Neural progenitor cell (in vitro differentiated cells): ENCODE results near the gene CCDC60. TPM values are rescaled to one million over a fixed set of nuclear protein-coding genes. Genes with fewer than 3 reads are reported as not detected.

Source experiments
- DNase-seq: peaks from one replicate; pipeline ENCODE4 v3.0.0-alpha.2; 2016; ENCODE audit warnings: low spot score
- H2AFZ ChIP-seq: fragments of 200-600 bp; sonication (generic); replicated peaks from 2 replicates; pipeline ENCODE4 v1.6.1; 2016; ENCODE audit warnings: antibody characterized with exemption
- H3F3A ChIP-seq: fragments of 200-600 bp; sonication (generic); 2 replicates; pipeline ENCODE4 v1.6.1; 2016; ENCODE audit warnings: antibody characterized with exemption, low read depth
- H3K27ac ChIP-seq: fragments of 200-600 bp; sonication (generic); 2 replicates; pipeline ENCODE4 v1.5.1; 2016; ENCODE audit warnings: mild to moderate bottlenecking
- H3K27me3 ChIP-seq: fragments of 200-600 bp; sonication (generic); 2 replicates; pipeline ENCODE4 v1.6.1; 2016; ENCODE audit warnings: mild to moderate bottlenecking, moderate library complexity
- H3K36me3 ChIP-seq: fragments of 200-600 bp; sonication (generic); 2 replicates; pipeline ENCODE4 v1.5.1; 2016
- H3K4me1 ChIP-seq: fragments of 200-600 bp; sonication (generic); 2 replicates; pipeline ENCODE4 v1.6.1; 2016; ENCODE audit warnings: mixed run types
- H3K4me2 ChIP-seq: fragments of 200-600 bp; sonication (generic); 2 replicates; pipeline ENCODE4 v1.6.1; 2016
- H3K4me3 ChIP-seq: fragments of 200-600 bp; sonication (generic); 2 replicates; pipeline ENCODE4 v1.5.1; 2016
- H3K79me2 ChIP-seq: fragments of 200-600 bp; sonication (generic); 2 replicates; pipeline ENCODE4 v1.6.1; 2016; ENCODE audit warnings: low read depth
- H3K9ac ChIP-seq: fragments of 200-600 bp; sonication (generic); 2 replicates; pipeline ENCODE4 v1.6.1; 2016
- H3K9me3 ChIP-seq: fragments of 200-600 bp; sonication (generic); 2 replicates; pipeline ENCODE4 v1.5.1; 2016; ENCODE audit warnings: low read depth
- H4K20me1 ChIP-seq: fragments of 200-600 bp; sonication (generic); 2 replicates; pipeline ENCODE4 v1.6.1; 2016; ENCODE audit warnings: low read depth
- H3K27ac Mint-ChIP-seq: 3 replicates; pipeline ENCODE4 v1.8.0; 2021; ENCODE audit warnings: mixed read lengths
- H3K27me3 Mint-ChIP-seq: 2 replicates; pipeline ENCODE4 v1.8.0; 2022; ENCODE audit warnings: low read depth, mild to moderate bottlenecking, inconsistent platforms, moderate library complexity, mixed read lengths; ENCODE audit not compliant: insufficient read depth
- H3K36me3 Mint-ChIP-seq: 3 replicates; pipeline ENCODE4 v1.8.0; 2021; ENCODE audit warnings: mixed read lengths
- H3K4me1 Mint-ChIP-seq: 3 replicates; pipeline ENCODE4 v1.8.0; 2021; ENCODE audit warnings: mixed read lengths
- H3K4me3 Mint-ChIP-seq: 3 replicates; pipeline ENCODE4 v1.8.0; 2021; ENCODE audit warnings: mild to moderate bottlenecking, moderate library complexity, mixed read lengths
- H3K9me3 Mint-ChIP-seq: 3 replicates; pipeline ENCODE4 v1.8.0; 2020; ENCODE audit warnings: mixed read lengths
- EZH2 ChIP-seq: fragments of 200-600 bp; sonication (generic); IDR thresholded peaks from 2 replicates; pipeline ENCODE4 v1.6.1; 2017; ENCODE audit warnings: antibody characterized with exemption, mild to moderate bottlenecking, moderate library complexity
- EZH2phosphoT487 ChIP-seq: fragments of 200-600 bp; sonication (generic); IDR thresholded peaks from 2 replicates; pipeline ENCODE4 v1.6.1; 2017; ENCODE audit warnings: antibody characterized with exemption
- total RNA-seq: library from RNA; depleted of rRNA; stranded (reverse); fragments of >200 nt; gene quantifications from 2 replicates; pipeline ENCODE4 v1.2.3, GENCODE V29; 2015; ENCODE audit warnings: low replicate concordance
- TF ChIP-seq, protein P1 (sequence below): fragments of 200-600 bp; sonication (generic); IDR thresholded peaks from 2 replicates; pipeline ENCODE4 v1.5.1; 2017; ENCODE audit warnings: antibody characterized with exemption, mild to moderate bottlenecking

The CCDC60 gene
- total RNA-seq, 1 donor from 2014 or later, result 4.6 TPM

DNA sequence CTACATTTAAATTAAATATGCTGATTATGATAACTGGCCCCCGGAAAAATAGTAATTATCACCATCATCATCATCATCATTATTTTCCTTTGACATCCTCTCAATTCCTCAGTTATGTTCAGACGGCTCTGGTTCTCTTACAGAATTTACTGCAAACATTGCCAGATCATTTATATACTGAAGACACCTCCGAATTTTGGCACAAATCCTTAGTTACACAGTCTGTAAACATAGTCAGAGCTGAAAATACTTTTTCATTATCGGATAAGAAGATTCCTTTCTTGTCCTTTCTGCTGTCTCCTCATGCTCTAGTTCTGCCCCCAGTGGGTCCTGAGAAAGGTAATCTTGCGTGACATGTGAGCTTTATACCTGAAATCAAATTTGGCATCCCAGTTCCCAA lies 40.3 kb upstream of the CCDC60 start:
- no peak overlapping the region for H3K27ac ChIP-seq
- H2AFZ ChIP-seq, result no peak overlapping the region
- no peaks in the 10 kb centered on the region for H3K79me2 ChIP-seq
- peaks cover 4% of the 10 kb centered on the region for H3F3A ChIP-seq
- no peak overlapping the region for H3K9ac ChIP-seq
- peaks cover 24% of the 10 kb centered on the region for H3K4me1 ChIP-seq
- Mint-ChIP-seq H3K27ac (no peak overlapping the region), H3K4me1 (peaks cover 43% of the 10 kb centered on the region), H3K9me3 (no peaks in the 10 kb centered on the region), H3K27me3 (no peaks in the 10 kb centered on the region), H3K4me3 (no peak overlapping the region), H3K36me3 (no peaks in the 10 kb centered on the region)
- H3K36me3 ChIP-seq, result no peaks in the 10 kb centered on the region
- no peak overlapping the region for H3K4me3 ChIP-seq
- H3K4me2 ChIP-seq, result no peak overlapping the region
- TF ChIP-seq EZH2, result no peak
- TF ChIP-seq, protein P1, sequence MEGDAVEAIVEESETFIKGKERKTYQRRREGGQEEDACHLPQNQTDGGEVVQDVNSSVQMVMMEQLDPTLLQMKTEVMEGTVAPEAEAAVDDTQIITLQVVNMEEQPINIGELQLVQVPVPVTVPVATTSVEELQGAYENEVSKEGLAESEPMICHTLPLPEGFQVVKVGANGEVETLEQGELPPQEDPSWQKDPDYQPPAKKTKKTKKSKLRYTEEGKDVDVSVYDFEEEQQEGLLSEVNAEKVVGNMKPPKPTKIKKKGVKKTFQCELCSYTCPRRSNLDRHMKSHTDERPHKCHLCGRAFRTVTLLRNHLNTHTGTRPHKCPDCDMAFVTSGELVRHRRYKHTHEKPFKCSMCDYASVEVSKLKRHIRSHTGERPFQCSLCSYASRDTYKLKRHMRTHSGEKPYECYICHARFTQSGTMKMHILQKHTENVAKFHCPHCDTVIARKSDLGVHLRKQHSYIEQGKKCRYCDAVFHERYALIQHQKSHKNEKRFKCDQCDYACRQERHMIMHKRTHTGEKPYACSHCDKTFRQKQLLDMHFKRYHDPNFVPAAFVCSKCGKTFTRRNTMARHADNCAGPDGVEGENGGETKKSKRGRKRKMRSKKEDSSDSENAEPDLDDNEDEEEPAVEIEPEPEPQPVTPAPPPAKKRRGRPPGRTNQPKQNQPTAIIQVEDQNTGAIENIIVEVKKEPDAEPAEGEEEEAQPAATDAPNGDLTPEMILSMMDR, result no peak
- TF ChIP-seq EZH2phosphoT487, result no peak
- H3K27me3 ChIP-seq, result no peaks in the 10 kb centered on the region
- no peaks in the 10 kb centered on the region for H3K9me3 ChIP-seq
- H4K20me1 ChIP-seq, result no peaks in the 10 kb centered on the region
- DNase-seq, result no peak

- H3K9me3 Mint-ChIP-seq, result no peaks in the 10 kb centered on the region
- DNase-seq, result no peak
- peaks cover 3% of the 10 kb centered on the region for H3K27me3 Mint-ChIP-seq
- no peak overlapping the region for H3K4me3 ChIP-seq
- no peaks in the 10 kb centered on the region for H3K27me3 ChIP-seq
- no peaks in the 10 kb centered on the region for H4K20me1 ChIP-seq
- H3K27ac Mint-ChIP-seq, result no peak overlapping the region
- H3K79me2 ChIP-seq, result no peaks in the 10 kb centered on the region
- TF ChIP-seq, protein P1, result no peak
- TF ChIP-seq EZH2 (no peak), EZH2phosphoT487 (no peak)
- H3F3A ChIP-seq, result peaks cover 11% of the 10 kb centered on the region
- H3K36me3 Mint-ChIP-seq, result no peaks in the 10 kb centered on the region
- no peak overlapping the region for H3K4me2 ChIP-seq
- no peak overlapping the region for H3K9ac ChIP-seq
- H3K9me3 ChIP-seq, result no peaks in the 10 kb centered on the region
- H3K4me1 Mint-ChIP-seq, result peaks cover 41% of the 10 kb centered on the region
- peaks cover 35% of the 10 kb centered on the region for H3K4me1 ChIP-seq
- no peak overlapping the region for H3K4me3 Mint-ChIP-seq
- no peak overlapping the region for H2AFZ ChIP-seq
- no peaks in the 10 kb centered on the region for H3K36me3 ChIP-seq
- H3K27ac ChIP-seq, result no peak overlapping the region
These were observed 38.0 kb upstream of the CCDC60 start for GRCh38 chr12:119296535-119296934.

DNA sequence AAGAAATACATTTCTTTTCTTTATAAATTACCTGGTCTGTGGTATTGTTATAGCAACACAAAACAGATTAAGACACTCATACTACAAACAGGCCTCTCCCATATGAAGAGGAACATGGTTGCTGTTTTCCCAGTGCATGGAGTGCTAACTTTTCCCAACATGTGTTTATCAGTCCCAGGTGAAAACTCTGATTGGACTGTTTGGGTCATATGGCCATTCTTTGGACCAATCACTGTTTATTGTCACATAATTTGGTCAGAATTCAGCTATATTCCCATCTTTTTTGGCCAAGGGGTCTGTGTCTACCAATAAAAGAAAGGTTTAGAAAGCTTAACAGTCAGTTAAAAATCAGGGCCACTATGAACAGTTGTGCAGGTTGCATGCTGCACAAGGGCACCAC lies 35.4 kb upstream of the CCDC60 start:
- Mint-ChIP-seq H3K9me3 (no peaks in the 10 kb centered on the region), H3K27me3 (peaks cover 8% of the 10 kb centered on the region), H3K4me1 (peaks cover 46% of the 10 kb centered on the region), H3K36me3 (no peaks in the 10 kb centered on the region), H3K4me3 (no peak overlapping the region), H3K27ac (no peak overlapping the region)
- no peak overlapping the region for H3K27ac ChIP-seq
- no peak overlapping the region for H2AFZ ChIP-seq
- no peak for TF ChIP-seq EZH2
- TF ChIP-seq, protein P1, result no peak
- TF ChIP-seq EZH2phosphoT487, result no peak
- no peak overlapping the region for H3K9ac ChIP-seq
- H3K27me3 ChIP-seq, result no peaks in the 10 kb centered on the region
- H3K79me2 ChIP-seq, result no peaks in the 10 kb centered on the region
- no peak overlapping the region for H3K4me2 ChIP-seq
- DNase-seq, result no peak
- H3K9me3 ChIP-seq, result no peaks in the 10 kb centered on the region
- H3K4me3 ChIP-seq, result no peak overlapping the region
- H3K4me1 ChIP-seq, result peaks cover 52% of the 10 kb centered on the region
- peaks cover 36% of the 10 kb centered on the region for H3F3A ChIP-seq
- no peaks in the 10 kb centered on the region for H3K36me3 ChIP-seq
- H4K20me1 ChIP-seq, result no peaks in the 10 kb centered on the region
